ENCODE data around the gene CHCHD6. TPM values are rescaled to one million over a fixed set of nuclear protein-coding genes. Genes with fewer than 3 reads are reported as not detected.

The CHCHD6 gene
- total and polyA plus RNA-seq, 2 donors = 10.5 to 14.2 TPM

- Histone ChIP-seq H3K27me3 (ENCODE audit: control insufficient read depth in 2 of 2, insufficient read depth in 1 of 2, low read length in 1 of 2) (no peaks in the 10 kb centered on the region), H3K36me3 (ENCODE audit: control insufficient read depth in 2 of 2, insufficient read depth in 2 of 2, low read length in 1 of 2) (no peaks in the 10 kb centered on the region), H3K27ac (ENCODE audit: low read depth in 1 of 2, low read length in 1 of 2) (no peak overlapping the region), H3K4me3 (ENCODE audit: low read length in 2 of 2) (no peak overlapping the region), H3K4me1 (ENCODE audit: control insufficient read depth in 2 of 2, insufficient read depth in 2 of 2, low read length in 2 of 2) (no peaks in the 10 kb centered on the region), H3K9me3 (ENCODE audit: control insufficient read depth in 2 of 2, insufficient read depth in 1 of 2, low read length in 1 of 2) (no peaks in the 10 kb centered on the region)
- WGBS = 96% methylated on average over 16 of the region's 16 CpGs
- DNase-seq (ENCODE audit: low read depth in 6 of 9, low spot score in 9 of 9) = no peak
These were observed 155.6 kb downstream of the CHCHD6 start for GRCh38 chr3:126859415-126860246.

- H3K9me3 ChIP-seq (ENCODE audit: control insufficient read depth in 2 of 2, insufficient read depth in 1 of 2, low read length in 1 of 2) = no peaks in the 10 kb centered on the region
- H3K4me1 ChIP-seq (ENCODE audit: control insufficient read depth in 2 of 2, insufficient read depth in 2 of 2, low read length in 2 of 2) = no peaks in the 10 kb centered on the region
- H3K4me3 ChIP-seq (ENCODE audit: low read length in 2 of 2) = no peak overlapping the region
- WGBS = 54% methylated on average over 1 of the region's 1 CpG
- H3K27ac ChIP-seq (ENCODE audit: low read depth in 1 of 2, low read length in 1 of 2) = no peak overlapping the region
- H3K27me3 ChIP-seq (ENCODE audit: control insufficient read depth in 2 of 2, insufficient read depth in 1 of 2, low read length in 1 of 2) = no peaks in the 10 kb centered on the region
- DNase-seq (ENCODE audit: low read depth in 6 of 9, low spot score in 9 of 9) = no peak
- H3K36me3 ChIP-seq (ENCODE audit: control insufficient read depth in 2 of 2, insufficient read depth in 2 of 2, low read length in 1 of 2) = no peaks in the 10 kb centered on the region
These were observed 161.7 kb downstream of the CHCHD6 start for GRCh38 chr3:126865736-126866135.

- H3K27me3 ChIP-seq (ENCODE audit: control insufficient read depth in 2 of 2, insufficient read depth in 1 of 2, low read length in 1 of 2) = no peaks in the 10 kb centered on the region
- no peak overlapping the region for H3K27ac ChIP-seq (ENCODE audit: low read depth in 1 of 2, low read length in 1 of 2)
- H3K9me3 ChIP-seq (ENCODE audit: control insufficient read depth in 2 of 2, insufficient read depth in 1 of 2, low read length in 1 of 2) = no peaks in the 10 kb centered on the region
- no peaks in the 10 kb centered on the region for H3K4me1 ChIP-seq (ENCODE audit: control insufficient read depth in 2 of 2, insufficient read depth in 2 of 2, low read length in 2 of 2)
- DNase-seq (ENCODE audit: low read depth in 6 of 9, low spot score in 9 of 9) = no peak
- no peaks in the 10 kb centered on the region for H3K36me3 ChIP-seq (ENCODE audit: control insufficient read depth in 2 of 2, insufficient read depth in 2 of 2, low read length in 1 of 2)
- no peak overlapping the region for H3K4me3 ChIP-seq (ENCODE audit: low read length in 2 of 2)
- WGBS = 98% methylated on average over 3 of the region's 3 CpGs
These were observed 162.2 kb downstream of the CHCHD6 start for GRCh38 chr3:126866175-126866759.

GRCh38 chr3:126867190-126867862 lies 163.3 kb downstream of the CHCHD6 start:
- Histone ChIP-seq H3K4me1 (ENCODE audit: control insufficient read depth in 2 of 2, insufficient read depth in 2 of 2, low read length in 2 of 2) (no peaks in the 10 kb centered on the region), H3K9me3 (ENCODE audit: control insufficient read depth in 2 of 2, insufficient read depth in 1 of 2, low read length in 1 of 2) (no peaks in the 10 kb centered on the region), H3K4me3 (ENCODE audit: low read length in 2 of 2) (no peak overlapping the region), H3K27me3 (ENCODE audit: control insufficient read depth in 2 of 2, insufficient read depth in 1 of 2, low read length in 1 of 2) (no peaks in the 10 kb centered on the region), H3K36me3 (ENCODE audit: control insufficient read depth in 2 of 2, insufficient read depth in 2 of 2, low read length in 1 of 2) (no peaks in the 10 kb centered on the region), H3K27ac (ENCODE audit: low read depth in 1 of 2, low read length in 1 of 2) (no peak overlapping the region)
- WGBS = 94% methylated on average over 4 of the region's 4 CpGs
- no peak for DNase-seq (ENCODE audit: low read depth in 6 of 9, low spot score in 9 of 9)

- no peak overlapping the region for H3K27ac ChIP-seq (ENCODE audit: low read depth in 1 of 2, low read length in 1 of 2)
- H3K36me3 ChIP-seq (ENCODE audit: control insufficient read depth in 2 of 2, insufficient read depth in 2 of 2, low read length in 1 of 2) = no peaks in the 10 kb centered on the region
- no peaks in the 10 kb centered on the region for H3K27me3 ChIP-seq (ENCODE audit: control insufficient read depth in 2 of 2, insufficient read depth in 1 of 2, low read length in 1 of 2)
- no peak for DNase-seq (ENCODE audit: low read depth in 6 of 9, low spot score in 9 of 9)
- H3K4me3 ChIP-seq (ENCODE audit: low read length in 2 of 2) = no peak overlapping the region
- no peaks in the 10 kb centered on the region for H3K4me1 ChIP-seq (ENCODE audit: control insufficient read depth in 2 of 2, insufficient read depth in 2 of 2, low read length in 2 of 2)
- no peaks in the 10 kb centered on the region for H3K9me3 ChIP-seq (ENCODE audit: control insufficient read depth in 2 of 2, insufficient read depth in 1 of 2, low read length in 1 of 2)
- 100% methylated on average over 1 of the region's 1 CpG for WGBS
These were observed 163.8 kb downstream of the CHCHD6 start for GRCh38 chr3:126867863-126868200.

GRCh38 chr3:126870608-126871210 lies 166.7 kb downstream of the CHCHD6 start:
- Histone ChIP-seq H3K36me3 (ENCODE audit: control insufficient read depth in 2 of 2, insufficient read depth in 2 of 2, low read length in 1 of 2) (no peaks in the 10 kb centered on the region), H3K4me3 (ENCODE audit: low read length in 2 of 2) (no peak overlapping the region)
- WGBS = 97% methylated on average over 9 of the region's 9 CpGs

GRCh38 chr3:126872701-126873342 lies 168.8 kb downstream of the CHCHD6 start:
- DNase-seq (ENCODE audit: low read depth in 6 of 9, low spot score in 9 of 9) = no peak
- Histone ChIP-seq H3K4me1 (ENCODE audit: control insufficient read depth in 2 of 2, insufficient read depth in 2 of 2, low read length in 2 of 2) (no peaks in the 10 kb centered on the region), H3K27ac (ENCODE audit: low read depth in 1 of 2, low read length in 1 of 2) (no peak overlapping the region), H3K4me3 (ENCODE audit: low read length in 2 of 2) (no peak overlapping the region), H3K27me3 (ENCODE audit: control insufficient read depth in 2 of 2, insufficient read depth in 1 of 2, low read length in 1 of 2) (no peaks in the 10 kb centered on the region), H3K36me3 (ENCODE audit: control insufficient read depth in 2 of 2, insufficient read depth in 2 of 2, low read length in 1 of 2) (no peaks in the 10 kb centered on the region), H3K9me3 (ENCODE audit: control insufficient read depth in 2 of 2, insufficient read depth in 1 of 2, low read length in 1 of 2) (no peaks in the 10 kb centered on the region)
- WGBS = 94% methylated on average over 10 of the region's 10 CpGs

More at GRCh38 chr3:126870608-126871210, 166.7 kb downstream of the CHCHD6 start:
- Histone ChIP-seq H3K27me3 (ENCODE audit: control insufficient read depth in 2 of 2, insufficient read depth in 1 of 2, low read length in 1 of 2) (no peaks in the 10 kb centered on the region), H3K4me1 (ENCODE audit: control insufficient read depth in 2 of 2, insufficient read depth in 2 of 2, low read length in 2 of 2) (no peaks in the 10 kb centered on the region), H3K9me3 (ENCODE audit: control insufficient read depth in 2 of 2, insufficient read depth in 1 of 2, low read length in 1 of 2) (no peaks in the 10 kb centered on the region), H3K27ac (ENCODE audit: low read depth in 1 of 2, low read length in 1 of 2) (no peak overlapping the region)
- DNase-seq (ENCODE audit: low read depth in 6 of 9, low spot score in 9 of 9) = no peak

- Histone ChIP-seq H3K4me1 (ENCODE audit: control insufficient read depth in 2 of 2, insufficient read depth in 2 of 2, low read length in 2 of 2) (no peaks in the 10 kb centered on the region), H3K27ac (ENCODE audit: low read depth in 1 of 2, low read length in 1 of 2) (no peak overlapping the region), H3K4me3 (ENCODE audit: low read length in 2 of 2) (no peak overlapping the region), H3K36me3 (ENCODE audit: control insufficient read depth in 2 of 2, insufficient read depth in 2 of 2, low read length in 1 of 2) (no peaks in the 10 kb centered on the region), H3K27me3 (ENCODE audit: control insufficient read depth in 2 of 2, insufficient read depth in 1 of 2, low read length in 1 of 2) (no peaks in the 10 kb centered on the region), H3K9me3 (ENCODE audit: control insufficient read depth in 2 of 2, insufficient read depth in 1 of 2, low read length in 1 of 2) (no peaks in the 10 kb centered on the region)
- DNase-seq (ENCODE audit: low read depth in 6 of 9, low spot score in 9 of 9) = no peak
- WGBS = 98% methylated on average over 1 of the region's 1 CpG
These were observed 169.4 kb downstream of the CHCHD6 start for GRCh38 chr3:126873416-126873815.
